CD4-positive, alpha-beta T cell treated with Interleukin-17A for 1 hour (primary cell): ENCODE results near the gene NPAT.
"Not testable (repeated sequence)": the region's sequence is repeated elsewhere in the genome, so short reads cannot be mapped to it uniquely, and the experiment has no call there.

Experiments used
- DNase-seq: peaks from one replicate; pipeline ENCODE4 v3.0.0-alpha.2; 2020

NPAT gene

GRCh38 chr11:108218912-108219783, 3.3 kb downstream of the NPAT start:
- no peak for DNase-seq

GRCh38 chr11:108218455-108218854, 4.0 kb downstream of the NPAT start:
- DNase-seq, result no peak

GRCh38 chr11:108216988-108217387, 5.5 kb downstream of the NPAT start:
- DNase-seq, result no peak

GRCh38 chr11:108213784-108214183, 8.7 kb downstream of the NPAT start:
- DNase-seq, result no peak

- no peak for DNase-seq
Observed at GRCh38 chr11:108210441-108210840, 12.0 kb downstream of the NPAT start.

- no peak for DNase-seq
Observed at GRCh38 chr11:108207683-108208060, 14.8 kb downstream of the NPAT start.

GRCh38 chr11:108206969-108207682, 15.3 kb downstream of the NPAT start:
- no peak for DNase-seq

- no peak for DNase-seq
Observed at GRCh38 chr11:108206171-108206570, 16.3 kb downstream of the NPAT start.

GRCh38 chr11:108204929-108205499, 17.4 kb downstream of the NPAT start:
- DNase-seq, result no peak

GRCh38 chr11:108204376-108204775, 18.1 kb downstream of the NPAT start:
- DNase-seq, result no peak

GRCh38 chr11:108203075-108203474, 19.4 kb downstream of the NPAT start:
- DNase-seq, result no peak

GRCh38 chr11:108199446-108200321, 22.8 kb downstream of the NPAT start:
- DNase-seq, result peak; percentile 29

GRCh38 chr11:108198833-108199232, 23.6 kb downstream of the NPAT start:
- no peak for DNase-seq

GRCh38 chr11:108197351-108197750, 25.1 kb downstream of the NPAT start:
- DNase-seq, result no peak

- DNase-seq, result no peak
Observed at GRCh38 chr11:108196901-108197300, 25.5 kb downstream of the NPAT start.

- DNase-seq, result no peak
Observed at GRCh38 chr11:108193725-108194124, 28.7 kb downstream of the NPAT start.

- DNase-seq, result no peak
Observed at GRCh38 chr11:108177570-108177969, 44.9 kb downstream of the NPAT start.

- no peak for DNase-seq
Observed at GRCh38 chr11:108170184-108170583, 52.3 kb downstream of the NPAT start.

GRCh38 chr11:108167624-108168023, 54.8 kb downstream of the NPAT start:
- DNase-seq, result no peak

- DNase-seq, result not testable (repeated sequence)
Observed at GRCh38 chr11:108162878-108163277, 59.6 kb downstream of the NPAT start.

- DNase-seq, result peak; percentile 13
Observed at GRCh38 chr11:108160970-108161566, 61.4 kb downstream of the NPAT start.

GRCh38 chr11:108154591-108154990, 67.8 kb downstream of the NPAT start:
- no peak for DNase-seq
